22Rv1 (cell line): ENCODE measurements around the gene PRKCG.

Source experiments
- ZFX ChIP-seq: fragments of 450-650 bp; IDR thresholded peaks from 2 replicates; pipeline ENCODE4 v1.6.1; 2017; ENCODE audit warnings: antibody characterized with exemption, borderline replicate concordance
- TF ChIP-seq, protein P1 (sequence below): fragments of 450-650 bp; IDR thresholded peaks from 2 replicates; pipeline ENCODE4 v1.5.1; 2017; ENCODE audit warnings: mild to moderate bottlenecking

DNA sequence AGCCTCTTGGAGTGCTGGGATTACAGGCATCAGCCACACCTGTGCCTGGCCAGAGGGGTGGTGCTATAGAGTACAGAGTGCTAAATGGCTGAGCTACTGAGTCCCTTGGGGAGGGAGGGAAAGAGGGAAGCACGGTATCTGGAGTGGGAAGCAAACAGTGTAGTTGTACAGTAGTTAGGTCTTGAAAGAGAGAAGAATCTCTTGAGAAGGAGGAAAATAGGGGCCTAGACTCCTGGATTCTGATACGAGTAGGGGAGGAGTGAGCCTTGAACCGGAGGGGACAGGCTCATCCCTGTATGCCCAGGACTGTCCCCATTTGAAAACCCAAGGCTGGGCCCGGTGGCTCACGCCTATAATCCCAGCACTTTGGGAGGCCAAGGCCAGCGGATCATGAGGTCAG is 9.2 kb upstream of the PRKCG start:
- TF ChIP-seq, protein P1, sequence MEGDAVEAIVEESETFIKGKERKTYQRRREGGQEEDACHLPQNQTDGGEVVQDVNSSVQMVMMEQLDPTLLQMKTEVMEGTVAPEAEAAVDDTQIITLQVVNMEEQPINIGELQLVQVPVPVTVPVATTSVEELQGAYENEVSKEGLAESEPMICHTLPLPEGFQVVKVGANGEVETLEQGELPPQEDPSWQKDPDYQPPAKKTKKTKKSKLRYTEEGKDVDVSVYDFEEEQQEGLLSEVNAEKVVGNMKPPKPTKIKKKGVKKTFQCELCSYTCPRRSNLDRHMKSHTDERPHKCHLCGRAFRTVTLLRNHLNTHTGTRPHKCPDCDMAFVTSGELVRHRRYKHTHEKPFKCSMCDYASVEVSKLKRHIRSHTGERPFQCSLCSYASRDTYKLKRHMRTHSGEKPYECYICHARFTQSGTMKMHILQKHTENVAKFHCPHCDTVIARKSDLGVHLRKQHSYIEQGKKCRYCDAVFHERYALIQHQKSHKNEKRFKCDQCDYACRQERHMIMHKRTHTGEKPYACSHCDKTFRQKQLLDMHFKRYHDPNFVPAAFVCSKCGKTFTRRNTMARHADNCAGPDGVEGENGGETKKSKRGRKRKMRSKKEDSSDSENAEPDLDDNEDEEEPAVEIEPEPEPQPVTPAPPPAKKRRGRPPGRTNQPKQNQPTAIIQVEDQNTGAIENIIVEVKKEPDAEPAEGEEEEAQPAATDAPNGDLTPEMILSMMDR, result no peak
- no peak for TF ChIP-seq ZFX
